ENCODE results near the gene NME1. TPM values are rescaled to one million over a fixed set of nuclear protein-coding genes. Genes with fewer than 3 reads are reported as not detected.

NME1 gene
- total RNA-seq, 4 donors from 2014 or later: 8.7 to 50.4 (median 20.2) TPM

GRCh38 chr17:51180486-51180885, 27.1 kb downstream of the NME1 start:
- Histone ChIP-seq H3K27ac (no peak overlapping the region), H3K4me3 (no peak overlapping the region), H3K9me3 (no peaks in the 10 kb centered on the region), H3K4me1 (no peaks in the 10 kb centered on the region), H3K27me3 (no peaks in the 10 kb centered on the region), H3K36me3 (peaks cover 0 to 12% (median 5%) of the 10 kb centered on the region in 4 donors)
- in situ Hi-C loops (cut with MboI; ENCODE audit: low pct_ligation_motif_present in 1 of 4, low pct_unique_long_range_greater_than_20kb in 1 of 4, low sequenced_read_pairs in 3 of 4): no loop called here
- WGBS, 2 donors (ENCODE audit: low coverage in 1 of 2): 84 to 92% methylated on average over 3 to 5 of the region's 5 CpGs
- intact Hi-C loops (cut with DNase I; ENCODE audit: low total_unique reads): no loop called here
- TF ChIP-seq POLR2AphosphoS5 (IDR thresholded peaks at IDR 0.05): no peak
- no peak for TF ChIP-seq POLR2A (IDR thresholded peaks at IDR 0.05)
- TF ChIP-seq EP300 (IDR thresholded peaks at IDR 0.05; ENCODE audit: low read depth): no peak
- TF ChIP-seq, protein P1, sequence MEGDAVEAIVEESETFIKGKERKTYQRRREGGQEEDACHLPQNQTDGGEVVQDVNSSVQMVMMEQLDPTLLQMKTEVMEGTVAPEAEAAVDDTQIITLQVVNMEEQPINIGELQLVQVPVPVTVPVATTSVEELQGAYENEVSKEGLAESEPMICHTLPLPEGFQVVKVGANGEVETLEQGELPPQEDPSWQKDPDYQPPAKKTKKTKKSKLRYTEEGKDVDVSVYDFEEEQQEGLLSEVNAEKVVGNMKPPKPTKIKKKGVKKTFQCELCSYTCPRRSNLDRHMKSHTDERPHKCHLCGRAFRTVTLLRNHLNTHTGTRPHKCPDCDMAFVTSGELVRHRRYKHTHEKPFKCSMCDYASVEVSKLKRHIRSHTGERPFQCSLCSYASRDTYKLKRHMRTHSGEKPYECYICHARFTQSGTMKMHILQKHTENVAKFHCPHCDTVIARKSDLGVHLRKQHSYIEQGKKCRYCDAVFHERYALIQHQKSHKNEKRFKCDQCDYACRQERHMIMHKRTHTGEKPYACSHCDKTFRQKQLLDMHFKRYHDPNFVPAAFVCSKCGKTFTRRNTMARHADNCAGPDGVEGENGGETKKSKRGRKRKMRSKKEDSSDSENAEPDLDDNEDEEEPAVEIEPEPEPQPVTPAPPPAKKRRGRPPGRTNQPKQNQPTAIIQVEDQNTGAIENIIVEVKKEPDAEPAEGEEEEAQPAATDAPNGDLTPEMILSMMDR (IDR thresholded peaks at IDR 0.05): no peak
- DNase-seq: no peak

GRCh38 chr17:51184124-51184523, 30.8 kb downstream of the NME1 start:
- H3K36me3 ChIP-seq: peaks cover 0 to 16% (median 7%) of the 10 kb centered on the region in 4 donors
- TF ChIP-seq POLR2A (IDR thresholded peaks at IDR 0.05): no peak
- TF ChIP-seq, protein P1 (IDR thresholded peaks at IDR 0.05): no peak
- no peak for TF ChIP-seq EP300 (IDR thresholded peaks at IDR 0.05; ENCODE audit: low read depth)
- TF ChIP-seq POLR2AphosphoS5 (IDR thresholded peaks at IDR 0.05): no peak
- no peak overlapping the region for H3K4me3 ChIP-seq
- no peaks in the 10 kb centered on the region for H3K27me3 ChIP-seq
- DNase-seq: no peak
- no peaks in the 10 kb centered on the region for H3K9me3 ChIP-seq
- H3K27ac ChIP-seq: no peak overlapping the region
- in situ Hi-C loops (cut with MboI; ENCODE audit: low pct_ligation_motif_present in 1 of 4, low pct_unique_long_range_greater_than_20kb in 1 of 4, low sequenced_read_pairs in 3 of 4) (no loop called here), intact Hi-C loops (cut with DNase I; ENCODE audit: low total_unique reads) (no loop called here)
- WGBS, 2 donors (ENCODE audit: low coverage in 1 of 2): 75 to 100% methylated on average over 1 of the region's 1 CpG
- no peaks in the 10 kb centered on the region for H3K4me1 ChIP-seq

DNA sequence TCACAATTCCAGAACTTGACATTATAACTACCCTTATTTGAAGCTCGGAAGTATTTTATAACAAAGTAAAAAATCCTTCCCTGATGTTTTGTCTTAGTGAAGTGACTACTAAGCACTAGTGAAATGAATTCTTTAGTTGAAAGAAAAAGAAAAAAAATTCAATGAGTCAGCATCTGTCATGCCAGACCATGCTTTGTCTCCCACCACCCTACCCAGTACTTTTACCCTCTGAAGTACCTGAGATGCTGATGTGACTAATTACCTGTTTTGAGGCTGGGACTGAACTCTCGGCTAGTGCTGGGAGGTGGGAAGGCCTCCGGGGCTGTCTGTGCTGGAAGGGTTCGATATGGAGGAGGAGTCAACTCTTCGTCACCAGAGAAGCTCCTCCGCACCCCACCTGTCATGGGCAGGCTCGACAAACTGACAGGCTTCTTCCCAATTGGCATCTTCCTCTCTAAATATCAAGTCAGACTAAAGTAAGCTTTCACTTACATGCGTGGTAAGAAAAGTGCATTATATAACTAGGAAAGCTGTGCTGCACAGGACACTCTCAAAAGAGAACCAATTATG, 32.5 kb downstream of the NME1 start:
- Histone ChIP-seq H3K27ac (no peak overlapping the region), H3K9me3 (no peaks in the 10 kb centered on the region), H3K4me3 (no peak overlapping the region), H3K4me1 (no peaks in the 10 kb centered on the region), H3K27me3 (no peaks in the 10 kb centered on the region), H3K36me3 (peaks cover 0 to 31% (median 10%) of the 10 kb centered on the region in 4 donors)
- no peak for TF ChIP-seq POLR2A (IDR thresholded peaks at IDR 0.05)
- TF ChIP-seq, protein P1 (IDR thresholded peaks at IDR 0.05): no peak
- intact Hi-C loops (cut with DNase I; ENCODE audit: low total_unique reads) (no loop called here), in situ Hi-C loops (cut with MboI; ENCODE audit: low pct_ligation_motif_present in 1 of 4, low pct_unique_long_range_greater_than_20kb in 1 of 4, low sequenced_read_pairs in 3 of 4) (no loop called here)
- 93 to 100% methylated on average over 3 to 8 of the region's 8 CpGs for WGBS, 2 donors (ENCODE audit: low coverage in 1 of 2)
- no peak for DNase-seq

- TF ChIP-seq EP300 (IDR thresholded peaks at IDR 0.05; ENCODE audit: low read depth) (no peak), POLR2A (IDR thresholded peaks at IDR 0.05) (no peak), POLR2AphosphoS5 (IDR thresholded peaks at IDR 0.05) (no peak)
- TF ChIP-seq, protein P1 (IDR thresholded peaks at IDR 0.05): no peak
- in situ Hi-C loops (cut with MboI; ENCODE audit: low pct_ligation_motif_present in 1 of 4, low pct_unique_long_range_greater_than_20kb in 1 of 4, low sequenced_read_pairs in 3 of 4): no loop called here
Measured at GRCh38 chr17:51188271-51188833, 35.0 kb downstream of the NME1 start.

More at GRCh38 chr17:51188271-51188833, 35.0 kb downstream of the NME1 start:
- no peak for DNase-seq
- WGBS, 2 donors (ENCODE audit: low coverage in 1 of 2): 78 to 84% methylated on average over 7 to 9 of the region's 9 CpGs
- no peaks in the 10 kb centered on the region for H3K9me3 ChIP-seq
- intact Hi-C loops (cut with DNase I; ENCODE audit: low total_unique reads): no loop called here
- no peaks in the 10 kb centered on the region for H3K27me3 ChIP-seq
- peaks cover 0 to 43% (median 18%) of the 10 kb centered on the region in 4 donors for H3K36me3 ChIP-seq
- no peak overlapping the region for H3K27ac ChIP-seq
- no peak overlapping the region for H3K4me3 ChIP-seq
- H3K4me1 ChIP-seq: no peaks in the 10 kb centered on the region

Data from transverse colon (tissue), 4 donors.